ENCODE results near the gene GNG10. TPM values are rescaled to one million over a fixed set of nuclear protein-coding genes. Genes with fewer than 3 reads are reported as not detected.

The GNG10 gene
- polyA plus RNA-seq, 1 experiment: 108 TPM

DNA sequence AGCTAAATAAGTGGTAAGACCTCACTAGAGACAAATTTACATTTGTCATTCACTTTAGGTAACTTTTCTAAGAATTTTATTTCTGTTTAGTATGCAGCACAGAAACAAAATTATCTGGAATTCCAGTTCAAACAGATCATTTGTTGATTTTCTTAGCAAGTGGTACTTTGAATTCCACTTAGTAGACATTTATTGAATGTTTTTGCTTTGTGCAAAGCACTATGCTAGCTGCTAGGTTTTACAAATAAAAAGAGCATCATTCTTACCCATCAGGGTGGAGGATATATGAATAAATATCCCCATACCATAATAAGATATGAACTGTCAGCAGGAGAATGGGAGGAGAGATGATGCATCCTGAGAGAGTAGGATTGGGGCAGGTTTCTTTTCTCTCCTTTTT, 35.4 kb downstream of the GNG10 start:
- H3K27ac ChIP-seq (ENCODE audit: low read depth, low read length): no peak overlapping the region
- ChIA-PET POLR2A (no interaction called here), CTCF (no interaction called here)
- no peaks in the 10 kb centered on the region for H3K27me3 ChIP-seq (ENCODE audit: control insufficient read depth, insufficient read depth, low read length)
- no peak overlapping the region for H3K4me3 ChIP-seq (ENCODE audit: low read depth, low read length)
- no peak for TF ChIP-seq CTCF (IDR thresholded peaks at IDR 0.05; ENCODE audit: low read depth, low read length)
- no peak for DNase-seq (ENCODE audit: low read depth, low spot score)
- no peaks in the 10 kb centered on the region for H3K9me3 ChIP-seq (ENCODE audit: control insufficient read depth, insufficient read depth, low read length)

GRCh38 chr9:111700776-111701175, 39.4 kb downstream of the GNG10 start:
- no peak for DNase-seq (ENCODE audit: low read depth, low spot score)
- TF ChIP-seq CTCF (IDR thresholded peaks at IDR 0.05; ENCODE audit: low read depth, low read length): no peak
- ChIA-PET CTCF (interaction anchor here (2.5 kb wide), 1 partner anchor 9 kb away, joined by 12 read pairs; no protein-coding TSS in a partner anchor), POLR2A (no interaction called here)
- no peaks in the 10 kb centered on the region for H3K27me3 ChIP-seq (ENCODE audit: control insufficient read depth, insufficient read depth, low read length)
- H3K4me3 ChIP-seq (ENCODE audit: low read depth, low read length): no peak overlapping the region
- no peaks in the 10 kb centered on the region for H3K9me3 ChIP-seq (ENCODE audit: control insufficient read depth, insufficient read depth, low read length)
- no peak overlapping the region for H3K27ac ChIP-seq (ENCODE audit: low read depth, low read length)

DNA sequence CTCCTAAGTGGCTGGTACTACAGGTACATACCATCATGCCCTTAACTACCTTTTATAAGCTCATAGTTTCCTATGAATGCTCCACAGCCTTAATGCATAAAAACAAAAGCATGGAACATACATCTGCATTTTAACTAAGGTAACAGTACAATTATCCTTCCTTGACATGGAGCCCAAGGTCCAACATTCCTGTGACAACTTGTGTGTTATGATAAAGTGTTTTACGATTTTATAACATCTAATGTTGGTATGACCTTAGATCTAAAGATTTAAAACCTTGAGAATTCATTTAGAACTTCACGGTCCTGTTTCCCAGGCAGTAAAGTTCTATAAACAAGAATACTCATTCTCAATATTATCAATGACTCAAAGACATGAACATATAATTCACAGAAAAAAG, 43.1 kb downstream of the GNG10 start:
- TF ChIP-seq CTCF (IDR thresholded peaks at IDR 0.05; ENCODE audit: low read depth, low read length): no peak
- Histone ChIP-seq H3K27ac (ENCODE audit: low read depth, low read length) (no peak overlapping the region), H3K9me3 (ENCODE audit: control insufficient read depth, insufficient read depth, low read length) (no peaks in the 10 kb centered on the region), H3K4me3 (ENCODE audit: low read depth, low read length) (no peak overlapping the region), H3K27me3 (ENCODE audit: control insufficient read depth, insufficient read depth, low read length) (no peaks in the 10 kb centered on the region)
- ChIA-PET POLR2A (no interaction called here), CTCF (interaction anchor here (0.6 to 0.9 kb wide), 2 partner anchors 106 to 110 kb away, joined by 3 to 4 read pairs; no protein-coding TSS in a partner anchor)
- DNase-seq (ENCODE audit: low read depth, low spot score): no peak

DNA sequence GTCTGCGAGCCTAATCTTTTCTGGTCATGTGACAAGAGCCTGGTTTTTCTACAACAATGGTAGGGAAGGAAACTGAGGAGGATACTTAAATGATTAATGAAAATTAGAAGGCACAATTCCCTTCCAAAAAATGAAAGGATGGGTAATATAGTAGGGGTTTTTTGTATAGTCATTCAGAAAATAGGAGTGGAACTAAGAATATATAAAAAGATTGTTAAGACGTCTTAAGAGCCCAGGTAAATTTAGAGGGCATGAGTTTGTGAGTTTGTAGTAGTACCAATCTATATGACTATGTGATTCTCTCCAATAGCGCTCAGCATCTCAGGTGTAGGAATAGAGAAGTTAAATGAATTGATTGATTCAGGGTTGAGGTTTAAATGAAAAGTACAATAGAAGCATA, 50.1 kb downstream of the GNG10 start:
- Histone ChIP-seq H3K27ac (ENCODE audit: low read depth, low read length) (no peak overlapping the region), H3K4me3 (ENCODE audit: low read depth, low read length) (no peak overlapping the region), H3K27me3 (ENCODE audit: control insufficient read depth, insufficient read depth, low read length) (no peaks in the 10 kb centered on the region), H3K9me3 (ENCODE audit: control insufficient read depth, insufficient read depth, low read length) (no peaks in the 10 kb centered on the region)
- ChIA-PET CTCF (interaction anchor here (0.7 to 1.3 kb wide), 2 partner anchors 20 to 387 kb away, joined by 3 to 4 read pairs; no protein-coding TSS in a partner anchor), POLR2A (no interaction called here)
- DNase-seq (ENCODE audit: low read depth, low spot score): no peak
- TF ChIP-seq CTCF (IDR thresholded peaks at IDR 0.05; ENCODE audit: low read depth, low read length): no peak

DNA sequence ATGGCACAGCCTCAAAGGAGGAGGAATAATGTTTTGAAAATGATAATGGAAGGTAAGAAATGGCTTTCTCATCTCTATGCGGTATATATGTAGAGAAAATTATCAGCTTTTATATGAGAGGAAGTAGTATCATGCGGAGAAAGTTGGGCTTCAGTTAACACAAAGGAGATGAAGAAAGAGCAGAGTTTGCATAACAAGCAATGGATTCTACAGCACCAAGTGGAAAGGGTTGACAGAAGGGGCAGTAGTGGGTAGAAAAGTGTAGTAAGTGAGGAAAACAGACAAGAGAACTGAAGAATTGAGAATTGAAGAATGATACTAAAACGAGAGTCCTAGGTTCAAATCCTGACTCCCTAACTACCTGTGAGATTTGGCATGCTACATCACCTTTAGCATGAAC, 51.0 kb downstream of the GNG10 start:
- no peak for TF ChIP-seq CTCF (IDR thresholded peaks at IDR 0.05; ENCODE audit: low read depth, low read length)
- Histone ChIP-seq H3K27ac (ENCODE audit: low read depth, low read length) (no peak overlapping the region), H3K4me3 (ENCODE audit: low read depth, low read length) (no peak overlapping the region), H3K9me3 (ENCODE audit: control insufficient read depth, insufficient read depth, low read length) (no peaks in the 10 kb centered on the region), H3K27me3 (ENCODE audit: control insufficient read depth, insufficient read depth, low read length) (no peaks in the 10 kb centered on the region)
- CTCF ChIA-PET: interaction anchor here (0.7 to 1.6 kb wide), 3 partner anchors 21 to 386 kb away, joined by 3 to 6 read pairs (median 4); no protein-coding TSS in a partner anchor
- no peak for DNase-seq (ENCODE audit: low read depth, low spot score)
- POLR2A ChIA-PET: no interaction called here

All from AG04450 (cell line).